ENCODE results near the gene CDC42SE1.

Gene CDC42SE1

DNA sequence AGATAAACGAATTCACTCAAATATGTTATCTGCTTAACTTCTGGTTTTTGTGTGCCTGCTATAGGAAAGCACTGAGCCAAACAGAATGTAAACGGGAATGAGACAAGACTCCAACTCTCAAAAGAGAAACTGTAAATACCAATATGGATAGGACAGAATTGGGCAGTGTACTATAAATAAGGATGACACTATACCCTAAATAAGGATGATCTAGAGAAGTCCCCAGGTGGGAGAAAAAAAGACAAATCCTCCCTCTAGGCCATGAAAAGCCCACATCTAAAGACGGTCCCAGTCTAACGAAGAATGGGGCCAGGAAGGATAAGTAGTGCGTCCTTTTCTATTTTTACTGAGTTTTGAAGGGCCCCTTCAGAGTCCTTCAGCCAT, 9.7 kb upstream of the CDC42SE1 start:
- TF ChIP-seq, protein P1, sequence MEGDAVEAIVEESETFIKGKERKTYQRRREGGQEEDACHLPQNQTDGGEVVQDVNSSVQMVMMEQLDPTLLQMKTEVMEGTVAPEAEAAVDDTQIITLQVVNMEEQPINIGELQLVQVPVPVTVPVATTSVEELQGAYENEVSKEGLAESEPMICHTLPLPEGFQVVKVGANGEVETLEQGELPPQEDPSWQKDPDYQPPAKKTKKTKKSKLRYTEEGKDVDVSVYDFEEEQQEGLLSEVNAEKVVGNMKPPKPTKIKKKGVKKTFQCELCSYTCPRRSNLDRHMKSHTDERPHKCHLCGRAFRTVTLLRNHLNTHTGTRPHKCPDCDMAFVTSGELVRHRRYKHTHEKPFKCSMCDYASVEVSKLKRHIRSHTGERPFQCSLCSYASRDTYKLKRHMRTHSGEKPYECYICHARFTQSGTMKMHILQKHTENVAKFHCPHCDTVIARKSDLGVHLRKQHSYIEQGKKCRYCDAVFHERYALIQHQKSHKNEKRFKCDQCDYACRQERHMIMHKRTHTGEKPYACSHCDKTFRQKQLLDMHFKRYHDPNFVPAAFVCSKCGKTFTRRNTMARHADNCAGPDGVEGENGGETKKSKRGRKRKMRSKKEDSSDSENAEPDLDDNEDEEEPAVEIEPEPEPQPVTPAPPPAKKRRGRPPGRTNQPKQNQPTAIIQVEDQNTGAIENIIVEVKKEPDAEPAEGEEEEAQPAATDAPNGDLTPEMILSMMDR (IDR thresholded peaks at IDR 0.05): no peak
- no peak overlapping the region for H3K4me3 ChIP-seq (ENCODE audit: low read depth, low read length)
- no peaks in the 10 kb centered on the region for H3K9me3 ChIP-seq (ENCODE audit: control insufficient read depth, low read length)
- H3K27ac ChIP-seq: no peak overlapping the region
- no peak overlapping the region for H3K9ac ChIP-seq
- H2AFZ ChIP-seq: no peak overlapping the region
- no peaks in the 10 kb centered on the region for H3K27me3 ChIP-seq (ENCODE audit: control insufficient read depth, insufficient read depth, low read length)
- no peaks in the 10 kb centered on the region for H3K4me1 ChIP-seq
- no peak overlapping the region for H3K4me2 ChIP-seq (ENCODE audit: low read length)
- no peaks in the 10 kb centered on the region for H3K36me3 ChIP-seq (ENCODE audit: control insufficient read depth, insufficient read depth, low read length)
- no peaks in the 10 kb centered on the region for H3K79me2 ChIP-seq

- Histone ChIP-seq H3K4me2 (ENCODE audit: low read length) (no peak overlapping the region), H3K9me3 (ENCODE audit: control insufficient read depth, low read length) (no peaks in the 10 kb centered on the region), H3K4me1 (peaks cover 2% of the 10 kb centered on the region), H3K27ac (no peak overlapping the region), H3K9ac (no peak overlapping the region), H3K79me2 (no peaks in the 10 kb centered on the region), H3K27me3 (ENCODE audit: control insufficient read depth, insufficient read depth, low read length) (no peaks in the 10 kb centered on the region), H3K36me3 (ENCODE audit: control insufficient read depth, insufficient read depth, low read length) (no peaks in the 10 kb centered on the region), H2AFZ (no peak overlapping the region), H3K4me3 (ENCODE audit: low read depth, low read length) (no peak overlapping the region)
- TF ChIP-seq, protein P1 (IDR thresholded peaks at IDR 0.05): no peak
Measured at GRCh38 chr1:151067185-151067584, 7.8 kb upstream of the CDC42SE1 start.

DNA sequence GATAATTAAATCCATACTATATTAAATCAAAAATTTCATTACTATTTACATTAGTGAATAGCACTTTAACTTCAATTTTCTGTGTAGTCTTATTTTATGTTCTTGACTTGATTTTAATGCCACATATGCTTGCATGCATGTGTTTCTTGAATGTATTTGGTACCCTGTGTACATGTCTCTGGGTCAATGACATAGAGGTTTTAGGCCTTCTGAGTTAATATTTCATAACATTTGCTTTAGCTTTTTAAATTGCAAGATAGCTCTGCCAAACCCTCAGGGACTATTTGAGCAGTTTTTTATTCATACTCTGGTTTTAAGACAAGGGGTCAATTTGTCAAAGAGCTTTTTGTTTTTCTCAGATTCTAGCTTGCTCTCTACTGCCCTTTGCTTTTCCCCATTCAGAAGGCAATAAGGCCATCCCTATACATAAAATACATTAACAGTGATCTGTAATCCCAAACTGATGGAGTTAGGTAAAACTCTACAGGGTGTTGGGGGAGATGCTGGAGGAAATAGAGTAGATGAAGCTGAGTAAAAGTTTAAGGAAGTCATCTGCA, 5.7 kb upstream of the CDC42SE1 start:
- H3K9me3 ChIP-seq (ENCODE audit: control insufficient read depth, low read length): no peaks in the 10 kb centered on the region
- H3K4me3 ChIP-seq (ENCODE audit: low read depth, low read length): no peak overlapping the region
- H2AFZ ChIP-seq: no peak overlapping the region
- no peak overlapping the region for H3K27ac ChIP-seq
- no peak overlapping the region for H3K4me2 ChIP-seq (ENCODE audit: low read length)
- no peaks in the 10 kb centered on the region for H3K79me2 ChIP-seq
- TF ChIP-seq, protein P1 (IDR thresholded peaks at IDR 0.05): no peak
- H3K27me3 ChIP-seq (ENCODE audit: control insufficient read depth, insufficient read depth, low read length): no peaks in the 10 kb centered on the region
- peaks cover 2% of the 10 kb centered on the region for H3K4me1 ChIP-seq
- H3K9ac ChIP-seq: no peak overlapping the region
- no peaks in the 10 kb centered on the region for H3K36me3 ChIP-seq (ENCODE audit: control insufficient read depth, insufficient read depth, low read length)

GRCh38 chr1:151062741-151063371, 3.4 kb upstream of the CDC42SE1 start:
- Histone ChIP-seq H3K4me3 (ENCODE audit: low read depth, low read length) (peak overlapping the region; percentile 38), H3K4me2 (ENCODE audit: low read length) (peak overlapping the region; percentile 43), H3K4me1 (peaks cover 2% of the 10 kb centered on the region), H3K9ac (no peak overlapping the region), H3K36me3 (ENCODE audit: control insufficient read depth, insufficient read depth, low read length) (no peaks in the 10 kb centered on the region), H3K9me3 (ENCODE audit: control insufficient read depth, low read length) (no peaks in the 10 kb centered on the region), H3K27ac (peak overlapping the region; percentile 45), H3K27me3 (ENCODE audit: control insufficient read depth, insufficient read depth, low read length) (no peaks in the 10 kb centered on the region), H3K79me2 (peaks cover 10% of the 10 kb centered on the region), H2AFZ (peak overlapping the region; percentile 15)
- TF ChIP-seq, protein P1 (IDR thresholded peaks at IDR 0.05): no peak

- H3K27ac ChIP-seq: no peak overlapping the region
Measured at GRCh38 chr1:151061704-151062103, 2.3 kb upstream of the CDC42SE1 start.

More at GRCh38 chr1:151061704-151062103, 2.3 kb upstream of the CDC42SE1 start:
- H3K36me3 ChIP-seq (ENCODE audit: control insufficient read depth, insufficient read depth, low read length): no peaks in the 10 kb centered on the region
- TF ChIP-seq, protein P1 (IDR thresholded peaks at IDR 0.05): no peak
- no peaks in the 10 kb centered on the region for H3K9me3 ChIP-seq (ENCODE audit: control insufficient read depth, low read length)
- no peaks in the 10 kb centered on the region for H3K27me3 ChIP-seq (ENCODE audit: control insufficient read depth, insufficient read depth, low read length)
- H3K4me3 ChIP-seq (ENCODE audit: low read depth, low read length): no peak overlapping the region
- peaks cover 14% of the 10 kb centered on the region for H3K79me2 ChIP-seq
- H3K4me1 ChIP-seq: peaks cover 8% of the 10 kb centered on the region
- no peak overlapping the region for H3K4me2 ChIP-seq (ENCODE audit: low read length)
- no peak overlapping the region for H2AFZ ChIP-seq
- H3K9ac ChIP-seq: no peak overlapping the region
